NCI-H2196 (cell line): ENCODE results near the gene NTPCR.

Source experiments
- DNase-seq: peaks from one replicate; lab custom pipeline; 2025; ENCODE audit not compliant: unreplicated experiment; lab: John Stamatoyannopoulos, UW

The NTPCR gene

GRCh38 chr1:232956081-232956480 lies 5.7 kb downstream of the NTPCR start:
- DNase-seq: no peak

DNA sequence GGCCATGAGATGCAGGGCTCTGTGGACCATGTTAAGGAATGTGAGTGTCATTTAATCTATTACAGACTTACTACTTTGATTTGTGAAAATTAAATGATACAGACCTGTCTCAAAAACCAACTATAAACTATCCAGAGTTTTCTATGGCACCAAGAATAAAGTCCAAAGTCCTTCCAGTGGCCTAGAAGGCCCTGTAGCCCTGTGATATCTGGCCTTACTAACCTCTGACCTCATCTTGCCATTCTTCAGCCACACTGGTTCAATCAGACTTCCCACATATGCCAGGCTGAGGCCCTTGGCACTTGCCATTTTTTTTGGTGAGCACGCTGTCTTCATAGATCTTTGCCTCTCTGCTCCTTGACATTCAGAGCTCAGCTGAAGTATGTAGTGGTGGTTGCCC lies 7.7 kb downstream of the NTPCR start:
- DNase-seq: no peak

DNA sequence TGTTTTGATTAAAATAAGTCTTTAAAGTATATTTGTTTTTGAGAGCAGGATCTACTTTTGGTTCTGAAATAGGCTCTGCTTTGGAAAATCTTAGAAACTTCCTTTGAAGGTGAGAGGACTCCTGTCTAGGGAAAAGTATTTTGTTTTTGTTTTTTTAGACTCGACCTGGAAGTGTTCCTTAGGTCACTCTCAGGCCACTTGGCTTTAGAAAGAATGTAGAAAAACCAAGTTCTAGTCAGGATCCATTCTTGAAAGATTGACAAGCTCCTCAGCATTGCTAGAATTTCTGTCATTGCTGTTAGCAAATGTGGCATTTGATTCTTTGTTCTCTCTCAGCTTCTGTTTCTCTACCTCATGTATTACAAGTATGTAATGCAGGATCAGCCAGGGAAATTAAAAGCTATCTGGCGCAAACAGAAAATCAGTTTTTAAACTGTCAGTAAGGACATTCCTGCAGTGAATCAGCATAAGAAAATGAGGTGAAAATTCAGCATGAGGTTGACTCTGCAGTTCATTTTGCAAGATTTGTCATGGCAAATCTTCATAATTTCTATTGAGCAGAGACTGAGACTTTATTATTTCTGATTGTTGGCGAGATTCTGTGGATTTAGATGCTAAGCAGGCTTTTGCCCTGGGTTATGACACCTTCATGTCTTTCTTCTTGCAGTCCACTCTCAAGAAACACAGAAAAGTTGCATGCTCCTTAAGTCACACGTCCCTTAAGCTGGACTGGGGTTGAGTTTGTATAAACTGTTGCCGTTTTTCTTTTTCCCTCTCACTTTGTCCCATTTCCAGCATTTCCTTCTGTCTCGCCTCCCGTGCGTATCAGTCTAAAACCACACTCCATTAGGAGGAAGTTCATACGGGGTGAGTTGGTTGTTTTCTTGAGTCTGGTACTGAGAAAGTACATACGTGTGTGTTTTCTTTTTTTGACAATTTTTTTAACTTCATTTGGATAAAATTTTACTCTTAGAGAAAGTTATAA lies 12.6 kb downstream of the NTPCR start:
- DNase-seq: no peak

DNA sequence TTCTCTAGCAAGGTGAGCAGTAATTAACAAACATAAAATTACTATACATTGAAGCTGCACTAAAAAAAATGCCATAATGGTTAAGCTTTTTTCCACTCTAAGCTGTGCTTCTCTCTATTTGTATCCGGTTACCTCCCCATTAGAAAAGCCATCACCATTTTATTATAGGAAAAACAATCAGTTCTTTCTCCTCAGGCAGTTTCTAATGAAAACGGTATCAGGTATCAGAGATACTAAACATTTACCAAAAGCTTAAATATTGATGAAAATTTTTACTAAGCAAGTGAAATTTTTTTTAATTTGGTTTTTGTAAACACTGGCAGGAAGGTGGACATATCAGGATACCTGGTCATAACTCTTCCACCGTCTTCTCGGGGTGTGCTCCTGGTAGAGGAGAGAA lies 14.2 kb downstream of the NTPCR start:
- DNase-seq: no peak

DNA sequence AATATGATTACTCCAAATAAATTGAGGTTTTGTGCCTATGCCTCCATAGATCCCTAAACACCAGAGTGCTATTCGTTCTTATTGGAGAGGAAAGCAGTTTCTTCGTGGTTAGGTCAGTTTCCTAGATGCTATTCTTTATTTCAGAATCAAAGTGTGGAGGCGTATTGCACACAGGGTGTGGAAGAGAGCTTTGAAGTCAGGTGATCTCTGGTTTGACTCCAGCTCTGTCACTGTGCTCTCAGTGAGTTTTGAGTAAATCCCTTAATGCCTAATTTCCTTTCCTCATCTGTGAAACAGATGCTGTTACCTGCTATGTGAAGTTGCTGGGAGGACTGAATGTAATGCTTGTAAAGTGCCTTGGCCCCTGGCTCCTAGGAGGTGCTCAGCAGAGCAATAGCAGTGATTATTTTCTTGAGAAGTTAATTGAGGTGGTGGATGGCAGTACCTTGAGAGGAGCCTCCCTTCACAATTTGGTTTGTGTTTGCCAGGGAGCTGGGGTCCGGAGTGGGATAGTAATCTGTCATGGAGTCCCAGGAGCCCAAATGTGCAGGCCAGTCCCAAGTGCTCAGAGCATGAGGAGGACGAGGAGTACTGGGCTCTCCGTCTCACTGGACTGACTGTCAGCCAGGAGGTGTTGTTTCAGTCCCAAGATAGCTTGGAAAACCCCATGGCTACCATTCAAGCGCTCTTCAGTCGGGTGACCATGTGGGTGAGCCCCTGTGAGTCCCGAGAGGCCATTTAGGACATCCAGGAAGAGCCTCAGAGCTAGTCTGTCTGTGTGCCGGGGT lies 14.9 kb downstream of the NTPCR start:
- no peak for DNase-seq

DNA sequence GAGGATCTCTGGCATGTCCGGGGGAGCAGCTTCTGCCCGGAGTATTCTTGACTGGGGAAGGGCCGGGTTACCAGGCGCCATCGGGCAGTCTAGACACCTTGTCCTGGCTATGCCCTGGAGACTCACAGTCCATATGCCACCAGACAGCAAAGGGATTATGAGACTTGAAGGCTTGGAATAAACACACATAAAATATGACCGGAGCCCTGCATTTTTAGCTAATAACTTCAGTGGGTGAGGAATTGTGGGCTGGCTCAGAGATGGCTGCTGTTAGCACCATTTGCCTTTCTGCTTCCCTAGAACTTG lies 15.5 kb downstream of the NTPCR start:
- DNase-seq: no peak

GRCh38 chr1:232966663-232967062 lies 16.3 kb downstream of the NTPCR start:
- DNase-seq: no peak

GRCh38 chr1:232968391-232968790 lies 18.0 kb downstream of the NTPCR start:
- DNase-seq: no peak

GRCh38 chr1:232968965-232969364 lies 18.6 kb downstream of the NTPCR start:
- no peak for DNase-seq

GRCh38 chr1:232969799-232970198 lies 19.4 kb downstream of the NTPCR start:
- no peak for DNase-seq

GRCh38 chr1:232970508-232970907 lies 20.1 kb downstream of the NTPCR start:
- DNase-seq: no peak

DNA sequence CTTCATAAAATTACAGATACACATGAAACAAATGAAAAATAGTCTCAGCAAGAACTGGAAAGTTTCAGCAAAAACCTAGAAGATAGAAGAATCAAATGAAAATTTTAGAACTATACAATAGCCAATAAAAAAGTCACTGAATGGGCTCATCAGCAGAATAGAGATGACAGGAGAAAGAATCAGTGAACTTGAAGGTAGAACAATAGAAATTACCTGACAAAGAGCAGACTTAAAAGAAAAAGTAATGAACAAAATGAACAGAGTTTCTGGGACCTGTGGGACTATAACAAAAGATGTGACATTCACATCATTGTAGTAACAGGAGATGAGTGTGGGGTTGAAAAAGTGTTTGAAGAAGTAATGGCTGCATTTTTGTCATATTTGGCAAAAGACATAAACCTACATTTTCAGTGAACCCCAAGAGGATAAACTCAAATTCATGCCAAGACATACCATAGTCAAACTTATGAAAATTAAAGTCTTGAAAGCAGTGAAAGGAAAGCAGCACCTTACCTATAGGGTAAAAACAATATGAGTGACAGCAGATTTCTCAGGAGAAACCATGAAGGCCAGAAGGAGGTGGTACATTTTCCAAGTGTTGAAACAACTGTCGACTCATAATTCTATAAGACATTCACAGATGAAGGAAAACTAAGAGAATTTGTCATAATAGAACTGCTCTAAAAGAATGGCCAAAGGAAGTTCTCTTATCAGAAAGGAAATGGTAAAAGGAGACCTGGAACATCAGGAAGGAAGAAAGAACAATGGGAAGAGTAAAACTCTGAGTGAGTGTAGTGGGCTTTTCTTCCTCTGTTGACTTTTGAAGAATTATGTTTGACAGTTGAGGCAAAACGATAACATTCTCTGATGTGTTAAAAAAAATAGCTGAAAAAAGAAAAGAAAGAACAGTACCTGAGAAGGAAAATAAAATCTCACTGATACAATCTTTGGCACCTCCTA lies 23.5 kb downstream of the NTPCR start:
- DNase-seq: no peak

GRCh38 chr1:232974971-232975370 lies 24.6 kb downstream of the NTPCR start:
- no peak for DNase-seq

DNA sequence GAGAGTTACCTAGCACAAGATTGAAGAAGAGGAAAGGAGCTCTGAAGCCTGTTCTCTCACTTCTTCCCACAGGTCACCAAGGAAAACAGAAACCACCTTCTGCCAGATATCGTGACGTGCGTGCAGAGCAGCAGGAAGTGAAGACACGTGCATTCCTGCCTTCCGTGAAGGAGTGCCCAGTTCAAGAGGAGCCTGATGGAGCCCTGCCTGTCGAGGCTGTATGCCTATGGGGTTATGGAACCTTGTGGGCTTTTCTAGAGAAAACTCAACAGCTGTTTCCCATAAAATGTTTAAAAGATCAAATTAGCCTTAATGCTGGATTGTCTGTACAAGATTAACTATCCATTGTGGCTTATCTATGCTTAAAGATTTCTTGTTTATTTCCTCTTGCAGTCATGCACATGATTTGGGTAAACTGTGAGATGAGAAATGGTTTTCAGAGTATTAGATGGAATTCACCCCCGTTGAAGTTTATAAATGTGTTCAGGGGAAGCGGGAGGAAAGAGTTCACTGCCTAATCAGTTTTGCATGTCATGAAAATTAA lies 27.8 kb downstream of the NTPCR start:
- DNase-seq: no peak

- no peak for DNase-seq
Measured at GRCh38 chr1:232978815-232979214, 28.4 kb downstream of the NTPCR start.

- no peak for DNase-seq
Measured at GRCh38 chr1:232979558-232979957, 29.1 kb downstream of the NTPCR start.

- DNase-seq: no peak
Measured at GRCh38 chr1:232980355-232980978, 30.1 kb downstream of the NTPCR start.

DNA sequence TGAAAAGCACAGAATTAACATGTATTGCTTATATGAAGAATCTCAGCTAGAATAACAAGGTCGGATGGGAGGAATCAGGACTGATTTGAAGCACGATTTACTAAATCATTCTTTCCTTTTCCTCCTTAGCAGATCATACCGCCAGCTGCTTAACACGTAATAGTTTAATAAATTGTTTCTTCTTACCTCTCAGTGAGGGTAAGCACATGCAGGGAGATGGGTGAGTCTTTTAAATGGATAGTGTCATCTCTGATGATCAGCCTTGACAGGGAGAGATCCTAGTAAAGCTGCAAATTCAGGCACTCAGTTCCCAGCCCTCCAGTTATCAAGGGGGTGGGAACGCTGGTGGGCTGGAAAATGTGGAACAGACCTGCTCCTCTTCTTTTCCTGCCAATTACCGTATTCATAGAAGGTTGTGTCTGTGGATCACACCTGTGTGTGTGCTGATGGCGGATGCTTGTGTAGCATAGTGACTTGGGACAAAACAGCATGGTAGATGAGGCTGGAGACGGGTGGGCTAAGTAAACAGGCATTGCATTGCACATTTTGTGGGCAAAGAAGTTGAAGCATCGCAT lies 30.7 kb downstream of the NTPCR start:
- no peak for DNase-seq

DNA sequence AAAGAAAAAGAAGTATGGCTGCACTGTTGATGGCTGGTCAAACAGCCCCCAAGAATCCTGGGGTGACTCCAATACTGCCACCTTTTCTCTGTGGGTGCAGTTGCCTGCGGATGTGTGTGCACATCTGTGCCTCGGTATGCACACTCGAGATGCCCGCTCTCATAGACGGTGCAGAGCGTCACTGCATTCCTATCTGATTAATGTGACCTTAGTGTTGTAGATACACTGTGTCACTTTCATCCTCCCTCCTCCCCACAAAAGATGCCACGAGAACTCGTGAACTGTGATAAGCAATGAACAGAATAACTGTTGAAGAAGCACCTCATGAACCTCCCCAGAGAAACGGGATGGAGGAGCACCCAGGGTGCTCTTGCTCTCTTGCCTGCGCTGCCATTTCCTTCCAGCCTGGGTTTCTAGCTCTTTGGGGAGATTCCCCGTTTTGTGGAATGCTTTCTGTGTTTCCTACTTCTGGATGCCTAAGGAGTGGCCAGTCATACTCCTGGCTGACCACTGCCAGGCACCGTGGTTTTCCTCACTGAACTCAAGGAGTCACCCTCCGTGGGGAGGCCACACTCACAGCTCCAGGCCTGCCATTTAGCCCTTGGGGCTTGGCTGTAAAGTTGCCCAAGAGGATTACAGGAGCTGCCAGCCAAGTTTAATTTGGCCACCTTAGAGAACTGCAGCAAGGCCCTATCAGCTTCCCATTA lies 32.0 kb downstream of the NTPCR start:
- DNase-seq: no peak
